ENCODE measurements around the gene CISD1.

CISD1 gene

DNA sequence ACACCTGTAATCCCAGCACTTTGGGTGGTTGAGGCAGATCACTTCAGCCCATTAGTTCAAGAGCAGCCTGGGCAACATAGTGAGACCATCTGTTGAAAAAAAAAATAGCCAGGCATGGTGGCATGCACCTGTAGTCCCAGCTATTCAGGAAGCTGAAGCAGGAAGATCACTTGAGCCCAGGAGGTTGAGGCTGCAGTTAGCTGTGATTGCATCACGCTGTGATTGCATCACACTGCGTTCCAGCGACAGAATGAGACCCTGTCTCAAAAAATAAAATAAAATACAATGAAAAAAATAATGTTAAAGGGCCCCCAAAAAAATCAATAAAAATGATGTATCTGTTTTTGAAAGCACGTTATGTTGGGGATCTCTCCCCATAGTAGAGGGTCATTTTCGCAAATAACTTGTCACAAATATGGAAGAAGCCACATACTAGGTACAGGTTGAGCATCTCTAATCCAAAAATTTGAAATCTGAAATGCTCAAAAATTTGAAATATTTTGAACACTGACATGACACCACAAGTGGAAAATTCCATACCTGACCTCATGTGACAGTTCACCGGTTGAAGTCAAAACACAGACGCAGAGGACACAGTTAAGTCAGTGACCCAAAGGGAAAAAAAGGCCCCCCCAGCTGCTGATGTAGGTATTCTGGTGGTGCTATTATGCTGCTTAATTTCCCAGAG lies 9.5 kb downstream of the CISD1 start:
- TF ChIP-seq CTCF (IDR thresholded peaks at IDR 0.05; ENCODE audit: low read depth, low read length), result no peak
- no peak overlapping the region for H3K4me3 ChIP-seq (ENCODE audit: low read depth, low read length)

GRCh38 chr10:58278962-58279307 lies 10.0 kb downstream of the CISD1 start:
- TF ChIP-seq CTCF (IDR thresholded peaks at IDR 0.05; ENCODE audit: low read depth, low read length), result no peak

DNA sequence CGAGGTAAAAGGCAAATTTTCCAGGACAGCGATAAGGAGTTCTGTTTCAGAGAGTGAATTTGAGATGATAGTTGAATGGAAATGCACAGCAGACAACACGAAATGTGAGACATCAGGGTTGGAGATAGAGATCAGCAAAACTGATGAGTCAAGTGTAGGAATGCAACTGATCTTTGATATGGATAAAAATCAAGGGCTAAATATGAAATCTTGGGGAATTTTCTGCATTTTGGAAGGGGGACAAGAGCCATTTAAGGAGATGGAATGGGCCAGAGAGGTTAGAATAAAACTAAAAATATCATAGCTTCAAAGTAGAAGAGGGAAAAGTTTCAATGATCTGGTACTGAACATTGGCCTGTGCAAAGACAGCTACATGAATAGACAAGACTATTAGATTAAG lies 11.5 kb downstream of the CISD1 start:
- no peak for TF ChIP-seq CTCF (IDR thresholded peaks at IDR 0.05; ENCODE audit: low read depth, low read length)
- H3K4me3 ChIP-seq (ENCODE audit: low read depth, low read length), result no peak overlapping the region

More at GRCh38 chr10:58278962-58279307, 10.0 kb downstream of the CISD1 start:
- no peak overlapping the region for H3K4me3 ChIP-seq (ENCODE audit: low read depth, low read length)

GRCh38 chr10:58281092-58281752 lies 12.3 kb downstream of the CISD1 start:
- TF ChIP-seq CTCF (IDR thresholded peaks at IDR 0.05; ENCODE audit: low read depth, low read length), result no peak
- H3K4me3 ChIP-seq (ENCODE audit: low read depth, low read length), result no peak overlapping the region

- H3K4me3 ChIP-seq (ENCODE audit: low read depth, low read length), result no peak overlapping the region
- TF ChIP-seq CTCF (IDR thresholded peaks at IDR 0.05; ENCODE audit: low read depth, low read length), result no peak
Observed at GRCh38 chr10:58282615-58283014, 13.7 kb downstream of the CISD1 start.

DNA sequence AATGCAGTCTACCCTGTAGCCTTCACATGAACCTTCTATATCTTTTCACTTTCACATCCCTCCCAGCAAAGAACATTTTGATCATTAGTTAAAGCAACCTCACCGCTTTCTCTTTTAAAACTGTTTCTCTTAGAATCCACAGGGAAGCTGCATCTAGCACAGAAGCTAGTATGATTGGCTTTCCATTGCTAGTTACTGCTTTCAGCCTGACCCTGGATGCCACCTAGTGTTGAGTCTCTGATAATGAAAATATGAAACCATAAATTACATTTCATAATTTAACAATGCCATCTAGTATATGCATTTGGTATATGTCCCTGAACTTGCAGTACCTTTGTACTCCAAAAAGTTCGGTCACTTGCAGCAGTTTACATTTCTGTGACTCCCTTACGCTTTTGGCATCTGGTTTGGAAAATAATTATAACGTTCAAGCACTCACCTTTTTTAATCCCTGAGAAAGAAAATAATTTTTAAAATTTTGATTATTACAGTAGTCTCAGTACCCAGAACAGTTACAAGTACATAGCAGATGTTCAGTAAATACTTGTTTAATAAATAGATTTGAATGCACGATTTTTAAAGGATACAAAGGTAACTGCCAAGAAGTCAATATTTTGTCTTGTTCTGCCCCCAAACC lies 22.7 kb downstream of the CISD1 start:
- H3K4me3 ChIP-seq (ENCODE audit: low read depth, low read length), result no peak overlapping the region
- TF ChIP-seq CTCF (IDR thresholded peaks at IDR 0.05; ENCODE audit: low read depth, low read length), result peak; percentile 52; the same call in 1 of the 2 replicates

DNA sequence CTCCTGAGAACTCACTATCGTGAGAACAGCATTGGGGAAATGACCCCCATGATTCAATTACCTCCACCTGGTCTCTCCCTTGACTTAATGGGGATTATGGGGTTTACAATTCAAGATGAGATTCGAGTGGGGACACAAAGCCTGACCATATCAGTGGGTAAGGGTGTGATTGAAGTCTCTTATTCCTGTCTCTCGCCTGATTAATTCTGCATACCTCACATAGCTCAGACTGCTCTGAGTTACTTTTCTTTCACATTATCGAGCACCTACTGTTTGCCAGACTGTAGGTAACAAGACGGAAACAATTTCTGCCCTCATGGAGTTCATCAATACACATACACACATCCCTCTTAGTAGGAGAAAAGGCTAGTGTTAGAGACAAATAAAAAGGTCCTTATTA lies 25.0 kb downstream of the CISD1 start:
- TF ChIP-seq CTCF (IDR thresholded peaks at IDR 0.05; ENCODE audit: low read depth, low read length), result no peak
- H3K4me3 ChIP-seq (ENCODE audit: low read depth, low read length), result no peak overlapping the region

Measured in WI38 (cell line).